Measurements from ENCODE around the gene TMEM119.

The TMEM119 gene, protein sequence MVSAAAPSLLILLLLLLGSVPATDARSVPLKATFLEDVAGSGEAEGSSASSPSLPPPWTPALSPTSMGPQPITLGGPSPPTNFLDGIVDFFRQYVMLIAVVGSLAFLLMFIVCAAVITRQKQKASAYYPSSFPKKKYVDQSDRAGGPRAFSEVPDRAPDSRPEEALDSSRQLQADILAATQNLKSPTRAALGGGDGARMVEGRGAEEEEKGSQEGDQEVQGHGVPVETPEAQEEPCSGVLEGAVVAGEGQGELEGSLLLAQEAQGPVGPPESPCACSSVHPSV

DNA sequence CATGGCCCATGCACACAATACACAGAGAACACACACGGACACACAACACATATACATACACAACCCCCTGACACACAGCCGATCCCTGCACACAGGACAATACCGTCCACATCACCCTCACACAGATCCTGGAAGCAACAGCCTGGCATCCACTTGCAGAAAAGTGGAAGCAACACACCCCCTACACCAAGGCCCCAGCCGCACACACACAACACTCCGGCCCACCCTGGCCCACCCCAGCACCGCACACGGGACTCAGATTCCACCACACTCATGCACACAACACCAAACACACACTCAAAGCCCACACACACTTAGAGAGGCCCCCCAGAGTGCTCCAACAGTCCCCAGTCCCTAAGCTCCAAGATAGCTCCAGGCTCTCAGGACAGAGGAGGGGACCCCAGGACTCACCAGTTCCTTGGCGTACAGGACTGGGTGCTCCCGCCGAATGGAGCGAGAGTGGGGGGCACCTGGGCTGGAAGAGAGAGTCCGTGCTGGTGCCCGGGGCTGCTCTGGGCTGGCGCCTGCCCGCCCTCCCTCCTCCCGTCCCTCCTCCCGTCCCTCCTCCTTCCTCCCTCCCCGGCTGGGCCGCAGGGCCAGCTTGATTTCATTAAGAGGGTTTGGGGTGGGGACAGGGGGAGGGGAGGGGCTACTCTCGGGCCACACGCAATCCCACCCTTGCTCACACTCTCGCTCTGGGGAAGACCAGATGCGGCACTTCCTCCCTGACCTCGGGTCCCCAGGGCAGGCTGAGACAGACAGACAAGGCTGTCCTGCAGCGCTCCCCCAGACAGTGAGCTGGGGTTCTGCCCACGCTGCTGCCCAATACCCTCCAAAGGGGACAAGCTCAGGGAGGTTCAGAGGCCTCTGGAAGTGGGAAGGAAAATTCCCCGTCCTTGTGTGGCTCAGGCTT, at the start of gene TMEM119:
Gene TMEM119, minus strand, starts transcription at position 526 of the 913 bp plus-strand sequence. CDS start 5,701 bp downstream, outside the sequence.
- DNase-seq = no peak

GRCh38 chr12:108646600-108647579, 49.0 kb upstream of the TMEM119 start:
- DNase-seq = no peak

DNA sequence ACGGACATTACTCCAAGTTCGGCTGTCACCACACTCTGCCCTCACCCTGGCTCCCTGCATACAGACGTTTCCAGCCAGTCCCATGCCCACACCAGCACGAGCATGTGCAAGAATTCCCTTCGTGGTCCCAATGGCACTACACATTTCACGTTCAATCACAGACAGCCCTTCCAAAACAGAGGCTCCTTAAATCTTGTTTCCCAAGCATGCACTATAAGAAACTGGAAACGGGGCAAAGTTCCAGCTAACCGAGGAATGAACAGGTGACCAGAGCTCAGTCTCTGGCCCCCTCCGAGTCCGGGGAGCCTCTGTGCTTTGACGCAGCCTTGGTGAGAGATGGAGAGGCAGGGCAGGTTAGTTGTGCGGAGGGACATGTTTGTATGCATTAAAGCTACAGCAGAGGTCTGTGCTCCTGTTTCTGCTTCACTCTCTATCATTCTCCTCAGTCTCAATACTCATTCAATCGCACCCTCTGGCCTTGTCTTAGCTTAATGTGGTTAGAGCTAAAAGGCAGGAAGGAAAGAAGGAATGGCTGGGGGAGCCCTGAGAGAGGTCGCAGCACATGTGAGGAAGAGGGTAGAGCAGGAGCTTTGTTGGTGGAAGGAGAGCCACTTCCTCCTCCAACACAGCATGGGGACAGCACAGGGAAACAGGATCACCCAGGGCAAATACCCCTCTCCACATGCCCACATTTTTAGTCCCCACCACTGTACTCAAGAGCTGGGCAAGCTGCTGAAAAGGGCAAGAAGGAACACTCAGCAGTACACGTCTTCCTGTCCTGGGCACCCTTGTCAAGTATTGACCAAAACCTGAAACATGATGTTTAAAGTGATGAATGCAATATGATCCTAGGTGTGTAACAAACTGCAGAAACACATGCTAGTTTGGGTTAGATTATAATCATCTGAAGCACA, 48.1 kb upstream of the TMEM119 start:
- no peak for DNase-seq

GRCh38 chr12:108644811-108645120, 46.9 kb upstream of the TMEM119 start:
- DNase-seq = no peak

GRCh38 chr12:108643941-108644810, 46.3 kb upstream of the TMEM119 start:
- peak; percentile 50 for DNase-seq

DNA sequence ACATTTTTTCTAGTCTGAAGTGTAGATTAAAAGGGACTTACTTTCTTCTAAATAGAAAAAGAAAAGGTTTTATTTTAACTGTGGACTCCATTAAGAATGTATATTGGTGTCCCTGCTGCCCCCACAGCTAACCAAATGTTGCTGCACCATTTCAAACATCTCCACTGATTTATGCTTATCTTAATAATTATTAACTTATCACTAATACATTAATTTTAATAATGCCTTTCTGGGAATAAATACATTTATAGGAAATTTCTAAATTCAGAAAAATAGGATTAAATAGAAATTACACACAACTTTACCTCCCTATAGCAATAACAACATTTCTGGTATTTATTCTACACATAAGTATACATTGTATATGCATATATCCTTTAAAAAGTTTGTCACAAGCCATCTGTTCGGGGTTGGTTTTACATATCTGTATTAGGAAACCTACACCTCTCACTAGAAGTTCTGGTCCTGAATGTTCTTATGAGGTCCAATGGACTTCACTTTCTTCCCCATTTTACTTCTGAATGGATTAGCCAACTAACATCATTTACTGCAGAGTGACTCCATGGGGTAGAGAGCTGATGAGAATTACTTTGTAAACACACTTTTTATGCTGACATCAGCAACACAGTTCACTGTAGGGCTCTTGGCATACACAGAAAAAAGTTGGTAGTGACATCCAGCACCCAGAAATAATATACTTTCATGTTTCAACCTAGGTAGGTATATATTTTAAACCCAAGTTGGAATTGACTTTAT, 45.2 kb upstream of the TMEM119 start:
- DNase-seq = no peak

DNA sequence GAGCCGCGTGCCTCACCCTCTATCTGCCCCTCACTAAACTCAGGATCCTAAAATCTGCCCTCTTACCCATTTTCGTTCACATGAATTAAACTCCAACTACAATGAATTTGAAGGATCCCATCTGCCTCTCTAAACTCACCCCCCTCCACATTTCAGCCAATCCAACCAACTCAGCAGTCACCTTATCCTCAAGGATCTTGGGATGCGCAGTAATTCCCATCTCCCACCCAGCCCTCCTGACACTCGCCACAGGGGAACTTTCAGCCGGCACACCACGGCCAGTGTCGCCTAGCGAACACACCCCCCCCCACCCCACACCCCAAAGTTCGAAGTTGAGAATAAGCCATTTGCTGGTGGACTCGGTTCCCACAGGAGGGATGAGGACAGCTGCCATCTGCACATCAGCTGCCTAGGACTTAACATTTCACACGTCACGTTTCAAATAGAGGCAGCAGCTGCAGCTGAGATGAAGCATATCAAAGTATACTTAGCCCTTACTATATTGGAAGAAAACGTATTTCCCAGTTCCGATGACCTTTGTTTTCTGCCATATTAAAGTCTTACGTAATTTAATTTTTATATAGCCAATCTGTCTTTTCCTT, 44.5 kb upstream of the TMEM119 start:
- DNase-seq = no peak

DNA sequence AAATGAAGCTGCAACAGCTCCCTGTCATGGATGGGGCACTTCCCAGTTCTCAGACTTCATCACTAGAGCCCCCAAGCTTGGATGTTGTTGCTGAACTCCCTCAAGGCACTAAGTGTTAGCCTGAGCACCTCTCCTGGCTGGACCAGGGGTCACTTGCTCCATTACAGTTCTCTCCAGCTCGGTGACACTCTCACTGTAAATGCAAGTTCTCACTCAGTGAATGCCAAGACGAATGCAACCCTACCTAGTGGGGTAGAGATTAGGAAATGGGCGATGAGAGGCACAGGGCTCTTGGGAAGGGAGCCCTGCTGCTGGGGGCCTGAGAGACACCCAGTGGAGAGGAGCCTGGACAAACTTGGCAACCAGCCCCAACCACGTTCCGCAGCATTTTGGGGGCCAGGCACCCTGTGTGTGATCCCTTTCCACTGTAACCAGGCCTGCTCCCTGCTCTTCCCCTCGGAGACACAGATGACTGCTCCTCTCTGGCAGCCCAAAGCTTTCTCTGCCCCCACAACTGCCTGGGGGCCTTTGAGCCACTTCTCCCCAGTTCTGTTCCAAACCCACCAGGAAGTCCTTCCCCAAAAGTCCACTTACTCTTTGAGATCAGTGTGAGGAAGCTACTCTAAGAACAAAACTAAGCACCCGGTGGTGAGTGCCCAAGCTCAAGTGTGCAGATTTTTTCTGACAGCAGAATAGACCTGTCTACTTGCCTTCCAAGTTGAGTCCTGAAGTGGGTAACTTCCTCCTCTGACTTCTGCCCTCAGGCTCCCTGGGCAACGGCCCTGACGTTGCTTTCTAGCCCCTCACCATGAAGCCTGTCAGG, 43.8 kb upstream of the TMEM119 start:
- peak; percentile 62 for DNase-seq

DNA sequence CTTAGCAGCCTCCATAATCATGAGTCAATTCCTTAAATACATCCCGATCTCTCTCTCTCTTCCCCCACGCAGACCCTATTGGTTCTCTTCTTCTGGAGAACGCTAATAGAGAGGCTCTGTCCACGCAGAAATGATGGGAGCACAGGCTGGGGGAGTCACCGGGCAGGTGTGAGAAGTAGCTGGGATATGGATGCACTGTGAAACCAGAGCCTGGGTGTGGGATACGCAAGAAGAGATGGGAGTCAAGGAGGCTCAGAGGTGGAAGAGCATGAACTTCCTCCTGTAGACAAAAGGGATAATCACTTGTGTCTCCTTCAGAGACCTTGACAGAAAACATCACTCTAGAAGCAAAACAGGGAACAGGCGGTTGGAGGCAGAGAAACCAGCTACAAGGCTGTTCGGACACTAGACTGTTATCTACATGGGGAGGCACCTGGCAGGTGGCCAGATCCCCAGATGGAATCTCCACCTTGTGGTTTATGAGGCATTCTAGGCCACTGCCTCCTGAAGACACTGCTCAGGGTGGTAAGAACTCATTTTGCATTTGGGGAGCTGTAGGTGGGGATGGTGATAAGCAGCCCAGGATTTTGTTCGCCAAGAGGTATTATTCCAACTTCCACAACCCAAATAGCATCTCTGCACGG, 43.0 kb upstream of the TMEM119 start:
- DNase-seq = no peak

GRCh38 chr12:108638997-108639822, 41.3 kb upstream of the TMEM119 start:
- peak; percentile 7 for DNase-seq

- peak; percentile 82 for DNase-seq
Observed at GRCh38 chr12:108638141-108638827, 40.4 kb upstream of the TMEM119 start.

DNA sequence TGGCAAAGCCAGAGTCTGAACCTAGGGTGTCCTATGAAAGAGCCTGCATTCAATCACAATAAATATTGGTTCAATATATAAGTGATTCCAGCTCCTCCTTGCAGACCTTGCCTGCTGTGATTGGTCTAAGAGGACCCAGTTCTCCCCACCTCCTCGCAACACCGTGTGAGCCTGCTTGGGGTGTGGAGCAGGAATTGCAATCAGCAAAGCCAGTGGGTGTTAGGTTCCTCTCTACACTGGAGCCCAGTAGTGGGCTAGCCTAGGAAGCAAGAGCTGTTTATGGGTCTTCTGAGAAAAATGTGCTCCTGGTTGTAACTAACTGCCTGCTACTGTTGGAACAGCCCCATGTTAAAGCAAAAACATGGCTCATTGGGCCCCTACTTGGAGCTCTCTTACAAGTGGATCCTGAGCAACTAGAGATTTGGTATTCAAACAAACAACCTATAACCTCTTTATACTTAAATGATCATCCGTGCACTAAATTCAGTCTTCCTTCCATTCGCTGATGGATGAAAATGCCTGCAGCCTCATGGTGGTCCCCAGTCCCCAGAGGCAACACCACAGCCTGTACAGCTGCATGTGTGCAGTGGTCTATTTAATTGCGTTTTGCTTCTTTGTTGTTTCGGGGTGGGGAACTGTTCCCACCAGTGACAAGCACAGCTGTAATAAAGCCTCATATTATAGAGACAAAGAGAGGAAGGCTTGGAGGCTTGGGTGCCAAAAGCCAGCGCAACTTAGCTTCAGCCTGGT, 39.5 kb upstream of the TMEM119 start:
- no peak for DNase-seq

GRCh38 chr12:108635997-108636808, 38.3 kb upstream of the TMEM119 start:
- no peak for DNase-seq

DNA sequence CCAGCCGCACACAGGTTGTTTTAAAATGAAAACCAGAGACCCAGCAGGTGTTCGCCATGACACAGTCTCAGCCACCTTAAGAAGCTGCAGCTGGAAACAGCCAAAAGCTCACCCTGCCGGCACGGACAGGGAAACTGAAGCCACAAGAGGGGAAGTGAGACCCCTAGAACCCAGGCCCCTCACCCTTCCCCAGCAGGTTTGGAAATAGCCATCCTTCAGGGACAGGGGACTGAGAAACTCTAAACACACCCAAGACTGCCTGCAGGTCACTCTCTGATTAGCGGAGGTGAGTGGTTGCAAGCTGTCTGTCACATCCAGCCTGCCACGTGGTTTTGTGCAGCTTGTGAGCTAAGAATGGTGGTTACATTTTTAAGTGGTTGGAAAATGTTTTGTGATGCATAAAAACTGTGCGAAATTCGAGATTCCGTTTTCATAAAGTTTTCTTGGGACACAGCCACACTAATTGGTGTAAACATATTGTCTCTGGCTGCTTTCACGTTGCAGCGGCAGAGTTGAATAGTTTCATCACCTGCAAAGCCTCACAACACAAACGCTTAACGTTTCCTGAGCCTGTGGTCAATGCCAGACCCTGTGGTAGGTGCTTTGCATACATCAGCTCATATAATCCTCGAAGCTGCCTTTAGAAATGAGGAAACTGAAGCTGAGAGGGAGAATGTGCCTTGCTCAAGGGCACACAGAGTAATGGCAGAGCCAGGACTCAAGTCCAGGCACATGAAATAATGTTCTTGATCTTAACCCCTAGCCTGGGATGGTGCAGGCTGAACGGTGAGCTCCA, 37.5 kb upstream of the TMEM119 start:
- no peak for DNase-seq
